Measurements from ENCODE around the gene GRIK4. TPM values are rescaled to one million over a fixed set of nuclear protein-coding genes. Genes with fewer than 3 reads are reported as not detected.

Gene GRIK4
- polyA plus RNA-seq, 10 donors, result 0.18 to 0.86 (median 0.36) TPM

DNA sequence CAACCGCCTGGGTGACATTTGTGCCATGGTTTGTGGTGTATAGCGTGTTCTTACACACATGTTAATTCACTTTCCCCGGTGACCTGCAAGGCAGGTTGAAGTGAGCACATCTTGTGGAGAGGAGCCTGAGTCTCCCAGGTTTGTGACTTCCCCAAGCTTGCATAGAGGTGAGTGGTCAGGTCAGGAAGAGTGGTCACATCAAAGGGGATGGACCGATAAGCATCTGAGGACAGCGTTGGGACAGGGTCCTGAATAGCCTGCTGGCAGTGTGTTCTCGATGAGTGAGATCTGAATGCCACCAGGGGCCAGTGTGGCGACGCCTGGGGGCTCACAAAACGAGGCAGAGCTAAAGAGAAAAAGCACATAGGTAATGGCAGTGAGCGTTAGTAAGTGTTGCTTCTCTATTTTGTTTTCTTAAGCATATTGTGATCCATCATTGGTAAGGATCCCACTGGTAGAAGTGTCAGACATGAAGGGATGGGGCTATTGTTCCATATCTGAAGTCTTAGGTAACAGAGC, 154.6 kb downstream of the GRIK4 start:
- no peak for DNase-seq

DNA sequence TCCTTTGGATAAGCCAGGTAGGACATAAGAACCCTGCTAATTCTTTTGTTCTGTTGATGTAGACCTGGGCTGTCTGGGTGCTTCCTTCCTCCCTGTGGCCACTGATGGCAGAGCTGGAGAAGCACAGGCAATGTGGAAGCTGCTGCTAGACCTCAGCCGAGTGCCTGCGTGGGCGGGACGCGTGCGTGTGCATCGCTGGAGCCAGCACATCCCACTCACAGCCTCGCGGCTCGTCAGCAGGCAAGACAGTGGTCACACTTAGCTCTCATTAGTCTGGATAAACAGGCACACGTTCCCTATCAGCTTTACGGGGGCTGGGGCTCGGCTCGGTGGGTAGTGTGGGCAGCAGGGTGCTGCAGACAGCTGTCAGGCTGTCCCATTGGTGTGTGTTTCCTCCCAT, 155.7 kb downstream of the GRIK4 start:
- DNase-seq, result no peak

DNA sequence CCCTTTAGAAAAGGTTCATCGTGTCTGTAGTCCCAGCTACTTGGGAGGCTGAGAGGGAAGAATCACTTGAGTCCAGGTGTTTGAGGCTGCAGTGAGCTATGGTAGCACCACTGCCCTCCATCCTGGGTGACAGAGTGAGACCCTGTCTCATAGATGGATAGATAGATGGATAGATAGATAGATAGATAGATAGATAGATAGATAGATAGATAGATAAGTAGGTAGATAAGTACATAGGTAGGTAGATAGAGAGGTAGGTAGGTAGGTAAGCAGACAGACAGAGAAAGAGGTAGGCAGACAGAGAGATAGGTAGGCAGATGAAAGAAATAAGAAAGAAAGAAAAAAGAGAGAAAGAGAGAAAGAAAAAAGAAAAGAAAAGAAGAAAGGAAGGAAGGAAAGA, 156.4 kb downstream of the GRIK4 start:
- DNase-seq, result no peak

DNA sequence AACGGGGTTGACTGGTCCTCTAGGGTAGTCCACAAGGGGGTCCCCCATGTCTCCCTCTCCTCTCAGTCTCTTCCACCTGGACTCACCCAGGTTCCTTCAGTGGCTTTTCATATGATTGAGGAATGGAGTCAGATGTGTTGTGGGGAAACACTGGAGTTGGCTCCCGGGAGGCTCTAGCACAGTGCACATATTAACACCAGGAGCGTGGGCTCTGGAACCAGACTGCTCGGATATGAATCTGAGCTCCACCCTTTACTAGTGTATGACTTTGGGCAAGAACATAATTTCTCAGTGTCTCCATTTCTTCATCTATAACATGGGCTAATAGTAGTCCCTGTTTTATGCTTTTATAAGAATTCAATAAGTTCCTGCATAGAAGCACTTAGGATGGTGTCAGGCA, 157.0 kb downstream of the GRIK4 start:
- DNase-seq, result no peak

DNA sequence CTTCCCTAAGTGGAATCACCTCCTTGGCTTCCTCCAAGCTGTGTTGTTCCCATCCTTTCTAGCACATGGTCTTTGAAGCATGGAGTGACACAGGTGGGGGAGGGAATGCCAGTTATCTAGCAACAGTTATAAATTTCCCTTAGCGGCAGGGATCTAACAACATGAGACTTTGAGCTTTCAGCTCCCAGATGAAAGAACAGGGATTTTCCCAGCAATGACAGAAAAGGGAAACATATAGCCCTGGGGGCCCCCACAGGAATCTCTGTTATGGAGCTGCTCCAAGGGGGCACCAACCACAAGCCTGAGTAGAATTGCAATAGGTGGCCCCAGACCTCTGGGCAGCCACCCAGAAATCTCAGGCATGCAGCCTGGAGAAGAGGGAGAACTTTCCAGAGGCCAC, 163.0 kb downstream of the GRIK4 start:
- DNase-seq, result peak in 2 of 3 donors; percentile 6 to 31

DNA sequence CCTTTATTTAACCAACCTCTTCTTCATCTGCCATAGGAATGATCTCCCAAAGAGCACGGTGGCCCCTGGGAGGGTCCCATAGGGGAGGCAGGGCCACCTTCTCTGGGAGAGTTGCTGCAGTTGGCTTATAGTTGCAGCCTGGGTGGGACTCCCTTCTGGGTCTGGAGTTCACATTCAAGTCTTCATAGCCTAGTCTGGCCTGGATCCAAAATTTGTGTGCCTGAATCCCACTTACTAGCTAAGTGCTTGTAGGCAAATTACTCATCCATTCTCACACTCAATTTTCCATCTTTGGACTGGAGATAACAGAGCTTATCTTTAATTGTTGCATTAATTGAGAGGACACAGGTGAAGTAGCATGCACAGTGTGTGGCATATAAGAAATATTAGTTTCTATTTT, 163.6 kb downstream of the GRIK4 start:
- no peak for DNase-seq

DNA sequence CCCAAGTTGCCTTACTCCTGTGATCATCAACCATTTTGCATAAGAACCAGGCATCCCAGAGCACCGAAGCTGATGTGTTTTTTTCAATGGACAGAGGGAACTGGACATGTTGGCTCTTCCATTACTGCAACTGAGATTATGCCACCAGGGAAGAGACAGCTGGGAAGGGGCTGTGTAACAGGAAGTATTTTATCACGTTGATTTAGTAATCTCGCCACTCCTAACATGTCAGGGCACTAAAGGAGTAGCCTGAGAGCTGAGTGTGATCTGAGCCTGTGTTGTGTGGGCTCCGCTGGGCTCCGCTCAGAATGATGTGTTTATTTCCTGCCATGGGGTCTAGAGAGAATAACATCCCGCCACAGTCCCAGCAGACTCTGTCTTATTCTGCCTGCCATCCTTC, 165.4 kb downstream of the GRIK4 start:
- no peak for DNase-seq

DNA sequence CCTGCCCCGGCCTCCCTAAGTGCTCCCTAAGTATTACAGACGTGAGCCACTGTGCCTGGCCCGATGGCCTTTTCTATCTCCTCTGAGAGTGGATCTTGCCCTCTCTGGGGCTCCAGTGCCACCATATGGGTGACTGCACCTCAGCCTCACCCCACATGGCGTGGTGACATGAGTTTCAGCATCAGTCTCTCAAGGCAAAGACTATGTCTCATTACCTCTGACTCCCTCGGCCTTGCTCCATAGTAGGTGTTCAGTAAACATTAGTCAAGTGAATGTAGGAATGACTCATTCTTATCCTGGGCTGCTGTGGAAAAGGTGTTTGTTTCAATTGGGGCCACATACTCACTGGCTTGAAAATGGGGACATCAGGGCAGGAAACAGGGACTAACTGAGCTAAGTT, 168.8 kb downstream of the GRIK4 start:
- DNase-seq, result no peak

DNA sequence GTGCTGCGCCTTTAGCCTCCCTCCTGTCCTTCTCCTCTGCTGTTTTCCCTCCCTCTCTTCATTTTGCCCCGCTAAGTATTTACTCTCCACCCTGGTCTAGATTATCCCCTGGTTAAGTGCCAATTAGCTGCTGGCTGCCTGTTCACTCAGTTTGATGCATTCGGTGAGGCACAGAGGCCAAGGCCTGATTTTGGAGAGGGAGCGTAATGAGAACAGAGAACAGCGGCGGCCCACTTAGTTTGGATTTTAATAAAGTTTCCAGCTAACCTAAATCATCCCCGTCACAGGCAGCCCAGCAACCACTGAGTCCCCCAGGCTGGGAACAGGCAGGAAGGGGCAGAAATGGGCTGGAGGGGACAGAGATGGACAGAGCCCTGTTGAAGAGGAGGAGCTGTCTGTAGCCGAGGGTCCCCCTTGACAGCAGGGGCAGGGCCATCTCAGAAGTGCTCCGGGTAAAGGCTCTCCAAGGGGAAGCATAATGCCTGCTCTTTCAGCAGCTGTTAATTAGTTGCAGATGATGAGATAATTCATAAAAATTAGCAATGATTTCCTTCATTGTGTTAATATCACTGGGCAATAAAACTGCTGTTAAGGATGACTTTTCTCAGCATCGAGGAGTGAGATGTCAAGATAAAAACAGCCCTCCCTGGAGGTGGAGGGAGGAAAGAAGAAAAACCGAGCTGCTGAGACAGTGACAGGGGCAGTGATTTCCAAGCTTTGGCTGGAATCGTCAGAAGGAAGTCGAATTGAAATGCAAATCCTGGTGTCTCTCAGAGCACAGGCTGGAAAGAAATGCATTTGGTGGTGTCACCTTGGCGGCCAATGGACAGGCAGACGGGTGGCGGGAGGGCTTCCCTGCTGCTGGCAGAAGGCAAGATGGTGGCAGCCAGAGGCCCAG, 170.1 kb downstream of the GRIK4 start:
- peak in 1 of 3 donors; percentile 4 for DNase-seq

DNA sequence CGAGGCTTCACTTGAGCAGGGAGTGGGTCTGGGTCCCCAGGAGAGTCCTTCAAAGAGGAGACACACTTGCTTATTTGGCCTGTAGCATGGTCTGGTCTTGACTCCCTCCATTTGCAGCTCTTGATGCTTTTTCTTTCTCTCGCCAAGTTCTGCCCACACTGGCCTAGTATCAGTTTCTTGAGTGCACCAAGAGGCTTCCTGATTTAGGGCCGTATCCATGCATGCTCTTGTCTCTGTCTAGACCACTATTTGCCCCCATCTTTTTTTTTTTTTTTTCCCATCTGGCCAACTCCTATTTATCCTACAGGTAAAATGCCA, 170.7 kb downstream of the GRIK4 start:
- no peak for DNase-seq

DNA sequence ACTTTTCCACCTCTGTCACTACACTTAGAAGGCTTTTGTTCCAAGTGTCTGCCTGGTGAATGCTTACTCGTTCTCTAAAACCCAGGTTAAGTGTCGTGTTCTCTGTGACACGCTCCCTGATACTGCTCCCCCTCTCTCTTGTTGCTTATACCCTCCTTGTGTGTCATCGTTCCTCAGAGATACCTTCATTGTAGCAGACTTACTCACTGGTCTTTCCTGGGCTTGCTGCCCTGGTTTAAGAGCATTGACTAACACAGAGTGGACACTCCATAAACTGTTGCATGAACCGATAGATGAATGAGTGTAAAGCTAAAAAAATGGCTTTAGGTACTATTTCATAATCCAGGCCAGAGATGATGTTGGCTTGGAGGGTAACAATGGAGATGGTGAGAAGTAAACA, 171.3 kb downstream of the GRIK4 start:
- DNase-seq, result peak in 1 of 3 donors; percentile 7

DNA sequence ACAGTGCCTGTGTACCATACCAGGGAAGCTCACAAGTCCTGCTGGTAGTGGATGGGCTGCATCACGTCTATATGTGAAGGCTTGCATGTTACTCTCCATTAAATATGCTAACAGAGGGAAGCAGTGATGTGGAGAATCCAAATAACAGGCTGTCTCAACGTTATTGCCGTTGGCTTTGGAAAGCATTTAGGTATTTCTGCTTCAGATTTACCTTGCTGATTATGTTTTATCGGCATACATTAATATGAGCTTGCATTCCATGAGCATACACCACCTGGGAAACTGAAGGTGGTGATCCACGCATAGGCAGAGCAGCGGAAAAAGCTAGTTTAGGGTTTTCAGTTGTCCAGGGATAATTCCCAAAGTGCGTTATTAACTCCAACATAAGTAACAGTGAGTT, 175.0 kb downstream of the GRIK4 start:
- DNase-seq, result no peak

DNA sequence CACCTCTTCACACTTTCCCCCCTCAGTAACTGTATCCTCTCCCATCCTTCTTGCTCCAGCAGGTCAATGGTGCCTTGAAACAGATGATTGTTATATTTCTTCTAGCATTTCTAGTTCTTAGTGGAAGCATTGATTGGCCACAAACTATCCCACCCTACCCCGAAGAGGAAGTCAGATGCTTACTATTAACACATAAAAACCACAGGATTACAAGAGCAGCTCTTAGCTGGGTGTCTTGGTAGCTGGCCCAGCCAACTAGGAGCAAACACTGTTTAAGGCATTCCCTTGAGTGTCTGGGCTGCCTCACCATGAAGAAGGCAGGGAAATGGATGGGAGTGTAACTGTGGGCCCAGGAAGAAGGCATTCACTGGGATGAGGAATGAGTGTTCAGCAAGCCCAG, 176.6 kb downstream of the GRIK4 start:
- DNase-seq, result no peak

DNA sequence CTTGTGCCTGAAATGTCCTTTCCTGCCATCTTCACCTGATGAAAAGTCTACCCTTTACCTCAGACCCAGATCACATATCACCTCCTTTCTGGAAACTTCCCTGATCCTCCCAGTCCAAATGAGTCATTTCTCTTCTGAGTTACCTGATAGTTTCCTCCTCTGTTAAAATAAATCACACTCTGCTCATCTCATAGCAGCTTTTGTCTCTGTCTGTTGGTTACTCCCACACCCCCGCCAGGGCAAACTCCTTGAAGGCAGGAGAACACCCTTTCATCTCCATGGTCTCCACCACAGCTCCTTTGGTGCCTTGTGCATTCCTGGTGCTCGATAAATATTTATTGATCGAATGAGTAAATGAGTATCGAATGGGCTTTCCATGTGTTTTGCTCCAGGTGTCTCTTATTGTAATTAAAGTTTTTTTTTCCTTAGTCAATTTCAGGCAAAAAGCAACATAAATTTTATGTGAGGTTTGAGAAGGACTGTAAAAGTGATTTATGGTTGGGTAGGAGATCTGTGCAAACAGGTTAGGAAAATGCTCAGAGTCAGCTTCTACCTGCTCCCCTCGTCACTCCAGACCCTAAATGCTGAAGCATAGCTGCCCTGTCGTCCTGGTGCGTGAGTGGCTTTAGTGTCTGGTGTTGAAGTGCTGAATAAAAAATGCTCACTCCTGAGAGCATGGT, 178.2 kb downstream of the GRIK4 start:
- no peak for DNase-seq

DNA sequence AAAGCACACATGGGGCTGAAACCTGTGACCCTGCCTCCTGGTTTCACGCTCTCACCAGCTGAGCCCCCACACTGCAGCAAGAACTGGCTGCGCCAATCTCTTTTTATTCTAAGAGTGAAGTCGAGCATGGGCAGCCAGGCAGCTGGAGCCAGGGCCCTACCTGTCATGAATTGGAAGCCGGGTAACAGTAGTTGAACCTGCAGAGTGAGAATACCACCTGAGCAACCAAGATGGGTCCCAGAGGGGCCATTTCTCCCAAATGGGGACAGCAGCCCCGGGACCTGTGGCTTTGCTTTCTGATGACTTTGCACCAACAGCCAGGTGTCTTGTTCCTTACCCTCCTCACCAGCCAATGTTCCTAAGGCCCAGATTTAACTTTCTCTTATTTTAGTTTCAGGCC, 178.9 kb downstream of the GRIK4 start:
- DNase-seq, result no peak

DNA sequence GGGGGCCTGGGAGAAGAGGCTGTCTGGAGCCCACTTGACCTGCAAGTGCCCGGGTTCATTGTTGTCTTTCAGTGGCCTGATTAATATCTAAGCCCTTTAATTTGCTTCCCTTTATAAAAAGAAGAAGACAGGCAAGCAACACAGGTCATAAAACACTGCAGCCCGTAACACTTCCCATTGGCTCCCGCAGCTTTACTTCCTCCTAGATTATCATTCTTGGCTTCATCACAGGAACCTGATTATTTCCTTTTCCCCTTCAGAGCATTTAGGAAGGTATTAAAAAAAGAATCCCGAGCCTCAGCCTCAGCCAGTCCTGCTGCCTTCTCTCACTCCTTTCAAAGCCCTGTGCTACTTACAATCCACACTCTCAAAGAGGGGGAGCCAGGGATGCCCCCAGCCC, 183.2 kb downstream of the GRIK4 start:
- DNase-seq, result no peak

DNA sequence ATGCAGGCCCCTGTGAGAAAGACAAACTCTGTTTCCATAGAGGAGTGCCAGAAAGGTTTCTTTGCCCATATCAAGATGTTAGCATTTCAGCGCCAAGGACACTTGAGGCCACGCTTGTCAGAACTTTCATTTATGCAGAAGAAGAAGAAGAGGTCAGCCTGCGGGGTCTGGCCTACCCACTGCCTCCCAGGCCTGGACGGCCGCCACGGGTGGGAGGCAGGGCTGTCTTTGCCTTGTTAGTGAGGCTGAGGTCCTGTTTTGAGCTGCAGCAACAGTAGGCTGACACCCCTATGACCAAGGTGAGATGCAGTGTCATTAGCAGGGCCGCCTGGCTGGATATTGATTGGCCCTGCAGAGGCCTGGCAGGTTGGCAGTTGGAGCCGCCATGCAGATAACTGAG, 183.9 kb downstream of the GRIK4 start:
- DNase-seq, result no peak

DNA sequence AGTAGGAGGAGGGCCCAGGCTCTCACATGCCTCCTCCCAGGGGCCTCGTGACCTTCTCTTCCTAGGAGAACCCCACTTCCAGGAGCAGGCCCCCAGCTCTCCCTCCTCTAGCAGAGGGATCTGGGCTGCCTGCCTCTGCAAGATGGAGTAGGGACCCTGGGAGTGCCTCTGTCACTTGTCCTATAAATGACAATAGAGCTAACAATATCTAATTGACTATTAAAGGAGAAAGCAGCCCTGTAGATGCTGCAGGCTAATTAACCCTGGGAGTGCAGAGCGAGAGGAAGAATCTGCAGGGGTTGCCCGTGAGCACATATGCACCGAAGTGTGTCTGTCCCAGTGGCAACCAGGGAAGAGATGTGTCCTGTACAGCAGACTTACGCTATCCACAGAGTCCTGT, 184.4 kb downstream of the GRIK4 start:
- no peak for DNase-seq

DNA sequence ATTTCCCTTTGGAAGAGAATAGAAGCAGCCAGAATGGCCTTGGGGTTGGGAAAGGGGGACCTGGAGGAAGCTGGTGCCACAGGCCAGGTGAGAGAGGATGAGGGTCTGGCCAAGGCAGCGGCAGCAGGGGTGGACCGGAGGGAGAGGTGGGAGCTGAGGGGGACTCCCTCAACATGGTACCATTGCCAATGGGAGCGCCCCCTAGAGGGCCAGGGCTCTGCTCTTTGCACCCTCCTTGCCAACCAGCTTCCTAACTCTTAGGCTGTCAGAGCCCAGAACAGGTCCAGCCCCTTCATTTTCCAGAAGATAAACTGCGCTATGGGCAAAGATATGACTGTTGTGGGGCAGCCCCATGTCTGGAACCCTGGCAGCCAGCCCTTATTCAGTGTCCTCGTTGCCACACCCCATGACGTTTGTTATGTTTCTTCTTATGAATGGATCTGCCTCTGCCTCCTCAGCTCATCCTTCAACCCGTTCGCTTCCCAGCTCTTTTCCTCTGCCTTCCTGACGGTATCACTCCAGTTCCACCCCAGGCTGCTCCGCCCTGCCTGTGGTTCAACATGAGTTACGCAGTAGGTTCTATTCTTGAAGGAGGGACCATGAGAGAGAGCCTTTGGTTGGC, 185.2 kb downstream of the GRIK4 start:
- no peak for DNase-seq

DNA sequence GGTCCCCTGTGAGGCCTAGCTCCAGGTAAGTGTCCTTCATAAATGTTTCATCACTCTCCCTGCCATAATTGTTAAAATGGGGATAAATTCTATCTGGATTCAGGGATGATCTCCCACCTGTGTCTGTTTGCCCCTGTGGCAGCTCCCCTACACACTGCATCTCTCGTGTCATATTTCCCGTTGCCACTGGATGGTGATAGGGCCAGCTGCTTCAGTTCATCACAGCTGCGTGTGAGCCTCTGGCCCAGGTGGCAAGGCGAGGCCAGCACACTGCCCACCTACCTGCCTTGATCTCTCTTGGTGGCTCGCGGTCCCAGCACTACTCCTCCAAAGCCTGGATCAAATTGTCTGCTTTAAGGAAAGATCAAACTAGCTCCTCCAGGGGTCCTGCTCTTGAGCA, 187.4 kb downstream of the GRIK4 start:
- no peak for DNase-seq

DNA sequence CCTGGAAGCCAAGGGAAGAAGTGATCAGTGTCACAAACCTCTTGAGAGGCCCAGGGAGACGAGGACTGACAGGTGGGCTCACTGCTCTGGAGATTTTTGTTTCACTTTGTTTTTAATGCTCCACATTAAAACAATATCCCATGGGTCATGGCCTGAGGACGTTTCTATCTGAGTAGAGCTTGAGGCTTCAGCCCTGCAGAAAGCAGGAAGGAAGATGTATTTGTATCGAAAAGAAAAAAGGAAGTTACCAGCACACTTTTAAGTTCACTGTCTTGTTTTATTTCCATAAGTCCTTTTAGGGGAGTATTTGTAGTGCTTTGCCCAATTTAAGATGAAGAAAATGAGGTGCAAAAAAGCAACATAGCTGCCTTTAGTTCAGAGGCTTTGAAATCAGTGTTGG, 191.1 kb downstream of the GRIK4 start:
- no peak for DNase-seq

DNA sequence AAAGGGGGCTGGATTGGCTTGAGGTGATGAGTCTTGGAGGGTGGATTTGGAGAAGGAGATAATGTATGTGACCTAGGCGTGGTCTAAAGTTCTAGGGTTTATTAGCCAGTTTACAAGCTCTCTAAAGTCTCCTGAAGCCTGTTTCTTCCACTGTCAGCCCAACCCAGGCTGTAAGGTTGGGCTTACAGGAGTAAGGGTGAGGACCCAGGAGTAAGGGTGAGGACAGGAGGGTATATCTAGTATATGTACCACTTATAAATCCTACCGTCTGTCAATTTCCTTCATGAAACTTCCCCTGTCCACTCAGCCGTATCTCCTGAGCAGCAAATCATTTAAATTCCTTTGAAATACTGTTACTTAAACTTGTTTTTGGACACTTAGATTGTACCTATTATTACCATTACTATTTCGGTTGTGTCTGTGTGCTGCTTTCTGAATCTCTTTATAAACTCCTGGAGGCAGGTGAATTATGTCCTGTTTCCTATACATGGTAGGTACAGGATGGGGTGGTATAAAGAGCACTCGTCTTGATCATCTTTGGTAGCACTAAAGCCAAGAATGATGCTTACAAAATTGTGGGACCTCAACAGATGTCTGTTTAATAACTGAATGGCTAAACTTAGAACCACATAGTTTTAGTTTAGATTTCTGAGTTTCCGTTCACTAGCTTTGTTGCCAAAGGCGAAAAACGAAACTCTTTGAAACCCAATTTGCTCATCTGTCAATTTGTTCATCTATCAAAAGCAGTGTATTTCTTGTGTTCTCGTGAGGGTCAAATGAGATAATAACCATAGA, 192.0 kb downstream of the GRIK4 start:
- no peak for DNase-seq
